Activated T-helper 2 cell treated with anti-CD3 and anti-CD28 coated beads, Interferon-gamma antibody, Interleukin-2, Interleukin-4, amounts not matched to agents 10 μg/mL and 5 μg/mL and 100 μg/mL, durations not matched to agents 14 hours and 24 hours and 36 hours (primary cell): ENCODE measurements around the gene IQCC. TPM values are rescaled to one million over a fixed set of nuclear protein-coding genes. Genes with fewer than 3 reads are reported as not detected.

Experiments
- DNase-seq: peaks from one replicate; pipeline ENCODE4 v3.0.0; 2021; ENCODE audit warnings: low spot score
- H3K27ac Mint-ChIP-seq: one replicate; pipeline ENCODE4 v1.8.0; 2021; ENCODE audit warnings: mixed read lengths
- H3K27me3 Mint-ChIP-seq: one replicate; pipeline ENCODE4 v1.8.0; 2021; ENCODE audit warnings: low read depth, mixed read lengths
- H3K36me3 Mint-ChIP-seq: one replicate; pipeline ENCODE4 v1.8.0; 2021; ENCODE audit warnings: low read depth, mixed read lengths
- H3K4me1 Mint-ChIP-seq: one replicate; pipeline ENCODE4 v1.8.0; 2021; ENCODE audit warnings: low read depth, mixed read lengths
- H3K4me3 Mint-ChIP-seq: one replicate; pipeline ENCODE4 v1.8.0; 2021; ENCODE audit warnings: low read depth, mild to moderate bottlenecking, moderate library complexity, mixed read lengths
- H3K9me3 Mint-ChIP-seq: one replicate; pipeline ENCODE4 v1.8.0; 2021; ENCODE audit warnings: mixed read lengths
- intact Hi-C: fragments of 100-400 bp; cut with micrococcal nuclease; formaldehyde crosslinking; loops from one replicate; pipeline ENCODE4 v1.15.1; 2023
- total RNA-seq: library from RNA; stranded (reverse); gene quantifications from 2 replicates; pipeline ENCODE4 v1.2.3, GENCODE V29; 2022

IQCC gene
- total RNA-seq, 1 donor from 2014 or later = 5.4 TPM

DNA sequence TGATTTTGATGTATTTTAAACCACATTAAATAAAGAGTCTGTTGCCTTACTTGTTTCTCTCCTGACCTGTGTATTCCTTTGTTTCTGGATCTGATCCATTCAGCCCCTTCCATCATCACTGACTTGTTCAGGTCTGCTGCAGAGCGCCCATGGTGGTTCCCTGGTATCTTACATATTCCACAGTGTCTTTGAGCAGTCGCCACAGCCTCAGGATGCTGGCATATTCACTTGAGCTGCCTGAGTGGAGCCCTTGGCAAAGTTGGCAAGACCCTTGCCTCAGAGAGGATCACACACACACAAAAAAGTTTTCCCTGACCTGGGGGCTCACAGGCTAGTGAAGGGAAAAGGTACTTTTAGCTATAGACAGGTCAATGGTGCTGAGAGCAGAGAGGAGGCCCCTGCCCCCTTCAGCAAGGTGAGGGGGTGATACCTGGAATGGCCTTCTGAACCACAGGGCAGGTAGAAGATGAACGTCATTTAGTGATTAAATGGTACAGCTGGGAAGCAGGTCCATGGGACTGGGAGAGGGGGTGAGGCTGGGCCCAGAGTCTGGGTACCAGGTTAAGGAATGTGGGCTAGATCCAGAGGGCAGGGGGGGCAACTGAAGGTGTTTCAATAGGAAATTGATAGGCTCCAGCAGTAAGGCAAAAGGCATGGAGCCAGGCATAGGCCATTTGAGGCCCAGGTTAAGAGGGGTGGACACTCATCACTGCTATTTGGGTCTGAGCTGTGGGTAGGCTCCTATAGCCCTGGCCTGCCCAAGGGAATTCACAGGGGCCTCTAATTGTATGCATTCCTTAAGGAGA, 7.0 kb upstream of the IQCC start:
- Mint-ChIP-seq H3K4me1 (peaks cover 71% of the 10 kb centered on the region), H3K9me3 (no peaks in the 10 kb centered on the region), H3K4me3 (peak overlapping the region; percentile 15), H3K27ac (peak overlapping the region; percentile 24), H3K27me3 (no peaks in the 10 kb centered on the region), H3K36me3 (peaks cover 61% of the 10 kb centered on the region)
- no peak for DNase-seq
- intact Hi-C loops = no loop called here

DNA sequence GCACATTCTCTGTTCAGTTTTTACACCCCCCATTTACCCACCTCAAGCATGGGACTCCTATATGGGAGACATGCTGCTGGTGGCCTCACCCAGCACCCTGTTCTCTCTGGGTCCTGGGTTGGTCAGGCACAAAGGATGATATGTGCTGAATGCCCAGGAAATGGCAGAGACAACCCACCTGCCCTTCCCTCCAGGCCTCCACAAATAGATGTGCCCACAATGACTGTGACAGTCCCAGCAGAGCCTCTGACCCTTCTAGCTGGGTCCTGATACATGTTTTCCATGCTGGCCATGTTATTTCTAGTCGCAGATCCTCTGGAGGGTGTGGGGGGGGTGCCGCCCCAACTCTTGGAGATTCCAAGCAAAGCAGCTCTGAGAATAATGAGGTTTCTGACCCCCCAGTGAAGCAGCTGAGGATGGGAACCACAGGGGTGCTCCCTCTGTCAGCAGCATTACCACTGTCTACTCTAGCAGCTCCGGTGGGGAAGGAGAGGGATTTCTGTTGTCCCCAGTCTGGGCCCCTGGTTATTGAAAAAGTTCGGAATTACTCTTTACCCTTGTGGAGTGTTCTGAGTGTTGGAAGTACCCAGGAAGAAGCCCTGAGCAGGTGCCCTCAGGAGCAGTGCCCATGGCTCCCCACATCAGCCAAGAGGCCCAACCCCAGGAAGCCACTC, 6.3 kb upstream of the IQCC start:
- DNase-seq = no peak
- Mint-ChIP-seq H3K27ac (peak overlapping the region; percentile 24), H3K4me1 (peaks cover 69% of the 10 kb centered on the region), H3K4me3 (peak overlapping the region; percentile 23), H3K27me3 (no peaks in the 10 kb centered on the region), H3K36me3 (peaks cover 60% of the 10 kb centered on the region), H3K9me3 (no peaks in the 10 kb centered on the region)
- intact Hi-C loops = no loop called here

DNA sequence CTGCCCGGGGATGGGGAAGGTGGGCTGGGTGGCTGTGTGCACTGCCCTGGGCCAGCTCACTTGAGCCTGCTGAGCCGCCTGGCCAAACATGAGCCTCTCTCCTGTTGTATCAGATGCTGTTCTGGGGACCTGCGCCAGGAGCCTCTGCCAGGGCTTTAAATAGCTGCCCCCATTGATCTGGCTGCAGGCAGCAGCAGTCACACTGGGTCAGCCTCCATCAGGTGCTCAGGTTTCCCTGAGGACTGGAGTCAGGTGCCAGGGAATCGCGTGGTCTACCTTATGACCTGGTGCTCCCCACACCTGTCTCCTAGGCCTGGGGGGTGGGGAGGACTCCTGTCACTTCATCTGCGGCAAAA, 5.8 kb upstream of the IQCC start:
- Mint-ChIP-seq H3K27ac (peak overlapping the region; percentile 90), H3K4me1 (peaks cover 64% of the 10 kb centered on the region), H3K4me3 (peak overlapping the region; percentile 80), H3K36me3 (peaks cover 60% of the 10 kb centered on the region), H3K9me3 (no peaks in the 10 kb centered on the region), H3K27me3 (no peaks in the 10 kb centered on the region)
- intact Hi-C loops = loop anchor here (1.0 to 10.0 kb wide), 4 partner anchors 19 to 615 kb away; partner anchors contain the start of genes BSDC1, LCK, S100PBP and YARS1
- no peak for DNase-seq

DNA sequence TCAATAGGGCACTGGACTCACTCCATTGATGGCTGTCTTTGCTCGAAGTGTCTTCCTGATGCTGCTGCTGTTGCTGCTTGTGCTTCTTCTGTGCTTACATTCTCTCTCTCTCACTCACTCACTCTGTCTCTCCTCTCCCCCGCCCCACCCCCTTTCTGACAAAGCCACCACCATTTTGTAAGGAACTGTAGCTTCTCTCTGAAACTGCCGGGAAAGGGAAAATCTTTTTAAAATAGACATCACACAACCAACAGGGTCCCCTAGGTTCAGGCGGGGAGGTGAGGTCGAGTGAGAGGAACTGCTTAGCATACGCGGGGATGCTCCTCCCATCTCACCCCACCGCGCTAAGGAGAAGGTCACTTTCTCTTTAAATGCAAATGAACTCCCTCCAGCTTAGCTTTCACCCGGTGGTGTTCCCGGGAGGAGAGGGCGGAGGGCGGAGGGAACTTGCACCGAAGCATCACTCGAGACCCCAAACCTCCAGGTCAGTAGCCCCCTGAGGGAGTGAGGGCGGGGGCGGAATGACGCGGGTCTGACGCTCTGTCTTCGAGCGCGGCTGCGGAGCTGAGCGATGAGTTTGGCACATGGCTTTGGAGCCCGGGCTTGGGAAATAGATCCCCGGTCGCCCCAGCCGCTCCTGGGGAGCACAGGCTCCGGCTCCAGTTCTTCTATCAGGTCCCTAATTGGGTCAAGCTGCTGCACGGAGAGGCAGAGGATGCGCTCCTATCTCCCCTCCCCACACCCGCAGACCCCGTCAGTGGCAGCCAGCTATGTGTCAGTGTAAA, 5.1 kb upstream of the IQCC start, which contains the start of gene CCDC28B:
CCDC28B (plus strand) TSS at position 370 of the 785 bp plus-strand sequence. CDS start 1,341 bp downstream, outside the sequence.
- Mint-ChIP-seq H3K4me1 (peaks cover 57% of the 10 kb centered on the region), H3K4me3 (peak within 1 kb of the TSS; percentile 80), H3K27me3 (no peaks in the 10 kb centered on the region), H3K27ac (peak within 1 kb of the TSS; percentile 93), H3K9me3 (no peaks in the 10 kb centered on the region), H3K36me3 (peaks cover 56% of the 10 kb centered on the region)
- intact Hi-C loops = loop anchor here (1.0 to 10.0 kb wide), 4 partner anchors 20 to 614 kb away; partner anchors contain the start of genes BSDC1, LCK, S100PBP and YARS1
- peak; percentile 49 for DNase-seq

DNA sequence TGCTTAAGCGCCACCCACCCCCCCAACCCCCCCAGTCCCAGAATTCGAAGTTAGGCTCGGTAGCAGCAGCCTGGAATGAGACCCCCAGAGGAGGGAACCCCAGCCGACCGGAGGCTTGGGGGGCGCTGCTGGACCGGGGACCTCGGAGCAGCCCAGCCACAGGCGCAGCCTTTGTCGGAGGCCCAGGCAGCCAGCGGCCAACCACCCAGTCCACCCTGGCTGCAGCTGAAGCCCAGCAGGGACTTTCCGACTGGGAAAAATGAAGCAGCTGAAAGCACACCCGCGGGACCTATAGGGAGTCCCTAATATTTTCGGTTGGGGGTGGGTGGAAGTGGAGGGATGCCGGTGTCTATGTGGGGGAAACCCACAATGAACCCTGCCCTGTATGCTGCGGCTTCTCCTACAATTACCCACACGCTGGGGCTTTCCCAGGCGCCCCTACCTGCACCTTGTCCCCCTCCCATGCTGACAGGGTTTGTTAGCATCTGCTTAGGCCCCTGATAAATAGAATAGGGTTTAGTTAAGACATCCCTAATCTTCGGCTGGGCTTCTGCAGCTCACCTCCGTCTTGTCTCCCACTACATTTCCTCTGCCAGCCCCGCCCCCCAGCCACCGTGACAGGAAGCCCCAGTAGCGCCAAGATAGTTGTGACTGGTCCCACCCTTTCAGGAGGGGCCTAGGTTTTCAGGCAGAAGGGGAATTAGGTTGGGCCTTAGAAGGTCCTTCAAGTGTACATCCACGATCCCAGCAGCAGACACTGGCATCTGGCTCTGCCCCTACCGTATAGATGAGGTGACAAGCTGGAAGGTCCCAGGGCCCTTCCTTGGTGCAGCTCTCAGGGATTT, 4.2 kb upstream of the IQCC start:
- intact Hi-C loops = loop anchor here (5.0 to 10.0 kb wide), 3 partner anchors 51 to 614 kb away; partner anchors contain the start of genes BSDC1, LCK, S100PBP and YARS1
- Mint-ChIP-seq H3K27me3 (no peaks in the 10 kb centered on the region), H3K4me1 (peaks cover 53% of the 10 kb centered on the region)

DNA sequence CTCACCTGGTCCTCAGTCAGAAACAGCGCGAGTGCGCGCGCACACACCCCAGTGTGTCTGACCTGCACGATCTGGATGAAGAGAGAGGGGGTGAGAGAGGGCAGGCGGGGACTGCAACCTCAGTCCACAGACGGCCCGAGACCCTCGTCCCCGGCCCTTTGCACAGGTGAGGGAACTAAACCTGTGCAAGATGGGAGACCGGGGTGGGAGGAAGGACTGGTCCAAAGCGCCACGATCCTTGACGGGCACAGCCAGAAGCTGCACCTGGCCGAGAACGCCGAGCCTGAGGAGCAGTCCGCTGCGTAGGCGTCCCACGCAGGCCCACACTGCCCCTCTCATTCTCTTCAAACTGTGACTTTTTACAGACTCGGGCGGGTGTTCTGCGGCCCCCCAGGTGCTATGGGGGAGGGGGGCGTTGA, 519 bp upstream of the IQCC start:
- no peak for DNase-seq
- Mint-ChIP-seq H3K9me3 (no peaks in the 10 kb centered on the region), H3K36me3 (peaks cover 37% of the 10 kb centered on the region), H3K27ac (peak overlapping the region; percentile 28), H3K4me3 (peak overlapping the region; percentile 87), H3K27me3 (no peaks in the 10 kb centered on the region), H3K4me1 (peaks cover 34% of the 10 kb centered on the region)
- intact Hi-C loops = loop anchor here (5.0 to 10.0 kb wide), 3 partner anchors 47 to 610 kb away; partner anchors contain the start of genes BSDC1, LCK, S100PBP and YARS1

More for the DNA sequence above, 4.2 kb upstream of the IQCC start:
- Mint-ChIP-seq H3K27ac (peak overlapping the region; percentile 93), H3K9me3 (no peaks in the 10 kb centered on the region), H3K4me3 (peak overlapping the region; percentile 80), H3K36me3 (peaks cover 50% of the 10 kb centered on the region)
- DNase-seq = peak; percentile 76

DNA sequence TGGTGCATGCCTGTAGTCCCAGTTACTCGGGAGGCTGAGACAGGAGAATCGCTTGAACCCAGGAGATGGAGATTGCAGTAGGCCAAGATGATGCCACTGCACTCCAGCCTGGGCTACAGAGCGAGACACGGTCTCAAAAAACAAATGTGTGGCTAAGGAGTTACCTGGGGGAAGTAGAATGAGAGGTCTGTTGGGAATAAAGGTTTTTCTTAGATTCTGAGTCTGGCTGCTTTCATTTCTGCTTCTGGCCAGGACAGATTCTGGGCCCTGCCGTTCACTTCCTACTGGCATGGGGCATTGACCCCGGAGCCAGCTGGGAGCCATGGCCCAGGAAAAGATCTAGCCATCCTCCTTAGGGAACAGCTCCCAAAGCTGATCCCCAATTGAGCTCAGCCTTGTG, 3.0 kb downstream of the IQCC start:
- intact Hi-C loops = loop anchor here (10.0 kb wide), 1 partner anchor 606 kb away; the partner anchor contains the start of genes S100PBP and YARS1
- no peaks in the 10 kb centered on the region for H3K27me3 Mint-ChIP-seq
- H3K9me3 Mint-ChIP-seq = no peaks in the 10 kb centered on the region
- no peak for DNase-seq
- H3K4me3 Mint-ChIP-seq = no peak overlapping the region
- H3K36me3 Mint-ChIP-seq = peaks cover 26% of the 10 kb centered on the region
- H3K4me1 Mint-ChIP-seq = peaks cover 16% of the 10 kb centered on the region
- no peak overlapping the region for H3K27ac Mint-ChIP-seq

DNA sequence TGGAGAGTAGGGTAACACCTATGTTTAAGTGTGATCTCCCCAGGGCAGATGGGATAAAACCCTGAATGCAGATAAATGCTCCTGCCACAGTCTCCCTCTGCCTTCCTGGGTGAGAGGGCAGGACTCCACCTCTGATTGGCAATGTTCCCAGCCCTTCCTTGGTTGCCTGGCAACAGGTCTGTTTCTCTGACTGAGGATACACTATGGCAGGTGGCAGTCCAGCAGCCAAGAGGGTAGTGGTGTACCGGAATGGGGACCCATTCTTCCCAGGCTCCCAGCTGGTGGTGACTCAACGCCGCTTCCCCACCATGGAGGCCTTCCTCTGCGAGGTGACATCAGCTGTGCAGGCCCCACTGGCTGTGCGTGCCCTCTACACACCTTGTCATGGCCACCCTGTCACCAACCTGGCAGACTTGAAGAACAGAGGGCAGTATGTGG, 3.4 kb downstream of the IQCC start, which contains the start of gene DCDC2B:
DCDC2B (plus strand) TSS at position 199 of the 438 bp plus-strand sequence; CDS start at position 204, 5 bp downstream.
- H3K4me1 Mint-ChIP-seq = peaks cover 15% of the 10 kb centered on the region
- intact Hi-C loops = loop anchor here (10.0 kb wide), 1 partner anchor 606 kb away; the partner anchor contains the start of genes S100PBP and YARS1
- no peak for DNase-seq
- H3K27ac Mint-ChIP-seq = no peak within 1 kb of the TSS
- H3K4me3 Mint-ChIP-seq = no peak within 1 kb of the TSS
- no peaks in the 10 kb centered on the region for H3K27me3 Mint-ChIP-seq
- H3K36me3 Mint-ChIP-seq = peaks cover 23% of the 10 kb centered on the region
- no peaks in the 10 kb centered on the region for H3K9me3 Mint-ChIP-seq

DNA sequence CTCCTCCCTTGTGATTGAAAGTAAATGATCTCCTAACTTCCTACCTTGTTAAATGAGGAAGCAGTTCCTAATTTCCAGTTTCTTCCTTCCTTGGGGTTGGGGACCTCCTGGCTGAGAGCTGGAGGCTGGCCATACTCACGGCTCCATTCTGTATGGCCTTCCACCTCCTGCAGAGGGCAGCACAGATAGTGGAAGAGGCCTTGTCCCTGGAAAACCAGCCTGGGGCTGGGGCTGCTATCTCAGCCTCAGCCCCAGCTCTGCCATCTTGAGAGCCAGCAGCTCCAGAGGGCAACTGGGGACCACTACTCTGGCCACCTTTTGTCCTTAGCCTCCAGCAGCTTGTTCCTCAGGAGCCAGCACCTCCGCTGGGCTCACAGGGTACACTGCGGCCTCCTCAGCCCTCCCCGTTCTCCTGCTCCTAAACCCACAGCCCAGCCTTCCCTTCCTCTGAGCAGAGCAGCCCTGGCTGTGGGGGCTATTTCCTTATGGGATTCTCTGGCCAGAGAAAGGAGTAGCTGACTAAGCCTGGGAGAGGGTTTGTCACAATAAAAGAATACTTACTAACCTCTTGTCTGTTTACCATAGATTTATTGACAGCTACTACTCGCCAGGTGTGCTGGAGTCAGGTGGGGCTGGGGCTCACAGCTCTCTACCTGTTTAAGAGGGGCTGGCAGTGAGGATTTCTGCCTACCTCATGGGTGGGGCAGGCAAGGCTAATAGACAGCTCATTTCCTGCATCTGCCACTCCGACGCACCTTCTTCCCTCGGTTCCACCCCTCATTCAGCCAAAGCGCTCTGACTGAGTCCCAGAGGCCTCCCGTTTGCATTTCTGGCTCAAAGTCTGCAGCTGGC, 10.4 kb downstream of the IQCC start:
- Mint-ChIP-seq H3K27ac (peak overlapping the region; percentile 28), H3K9me3 (no peaks in the 10 kb centered on the region)
- intact Hi-C loops = loop anchor here (2.0 to 10.0 kb wide), 2 partner anchors 119 to 199 kb away; partner anchors contain the start of gene MARCKSL1

DNA sequence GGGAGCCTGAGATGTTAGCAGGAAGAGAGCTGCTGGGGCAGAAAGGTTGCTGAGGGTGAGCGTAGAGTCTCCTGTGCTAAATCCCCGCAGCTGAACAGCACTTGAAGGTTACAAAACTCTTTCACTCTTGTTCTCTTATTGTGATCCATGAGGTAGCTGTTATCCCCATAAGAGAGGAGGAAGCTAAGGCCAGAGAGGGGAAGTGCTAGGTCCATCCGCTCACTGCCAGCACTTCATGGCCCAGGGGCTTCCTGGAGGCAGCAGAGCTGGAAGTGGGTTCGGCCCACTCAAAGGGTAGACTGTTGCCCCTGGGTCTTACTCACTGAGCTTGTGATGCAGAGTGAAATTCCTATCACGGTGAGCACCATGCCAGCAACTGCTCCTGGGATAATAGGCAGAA, 11.1 kb downstream of the IQCC start:
- Mint-ChIP-seq H3K9me3 (no peaks in the 10 kb centered on the region), H3K36me3 (peaks cover 24% of the 10 kb centered on the region), H3K4me1 (peaks cover 20% of the 10 kb centered on the region), H3K27ac (no peak overlapping the region), H3K27me3 (no peaks in the 10 kb centered on the region), H3K4me3 (no peak overlapping the region)
- intact Hi-C loops = loop anchor here (10.0 kb wide), 1 partner anchor 118 kb away; the partner anchor contains the start of gene MARCKSL1
- DNase-seq = no peak

More for the DNA sequence above, 10.4 kb downstream of the IQCC start:
- Mint-ChIP-seq H3K4me3 (no peak overlapping the region), H3K27me3 (no peaks in the 10 kb centered on the region), H3K36me3 (peaks cover 24% of the 10 kb centered on the region), H3K4me1 (peaks cover 13% of the 10 kb centered on the region)
- peak; percentile 53 for DNase-seq
